ENCODE results near the gene MMP28.
"Not testable (repeated sequence)": the region's sequence is repeated elsewhere in the genome, so short reads cannot be mapped to it uniquely, and the experiment has no call there.

The MMP28 gene

DNA sequence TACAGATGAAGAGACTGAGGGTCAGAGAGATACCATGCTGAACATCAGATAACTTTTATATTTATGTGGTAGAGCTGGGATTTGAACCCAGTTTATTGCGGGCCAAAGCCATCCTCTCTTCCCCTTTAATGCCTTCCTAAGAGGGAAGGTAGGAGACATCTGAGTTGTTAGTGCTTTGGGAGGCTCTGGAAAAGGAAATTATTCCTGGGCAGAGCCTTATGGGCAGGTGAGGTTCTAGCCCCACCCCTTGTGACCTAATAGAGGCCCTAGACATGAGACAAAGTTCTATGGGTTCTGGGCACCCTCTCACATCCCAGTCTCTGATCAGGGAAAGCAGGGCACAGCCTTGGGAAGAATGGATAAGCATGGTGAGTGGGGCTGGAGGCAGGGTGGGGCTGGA lies 34.9 kb downstream of the MMP28 start, which contains the start of gene C17orf50:
Gene C17orf50, plus strand, starts transcription at position 301 of the 400 bp plus-strand sequence. Its CDS starts 55 bp downstream, at position 356.
- DNase-seq, result no peak
- Histone ChIP-seq H3K36me3 (no peaks in the 10 kb centered on the region), H3K27me3 (no peaks in the 10 kb centered on the region), H3K9me3 (no peaks in the 10 kb centered on the region), H3K4me1 (peaks cover 0 to 19% (median 13%) of the 10 kb centered on the region in 4 donors), H3K4me3 (no peak within 1 kb of the TSS), H3K27ac (no peak within 1 kb of the TSS)
- TF ChIP-seq, protein P1, sequence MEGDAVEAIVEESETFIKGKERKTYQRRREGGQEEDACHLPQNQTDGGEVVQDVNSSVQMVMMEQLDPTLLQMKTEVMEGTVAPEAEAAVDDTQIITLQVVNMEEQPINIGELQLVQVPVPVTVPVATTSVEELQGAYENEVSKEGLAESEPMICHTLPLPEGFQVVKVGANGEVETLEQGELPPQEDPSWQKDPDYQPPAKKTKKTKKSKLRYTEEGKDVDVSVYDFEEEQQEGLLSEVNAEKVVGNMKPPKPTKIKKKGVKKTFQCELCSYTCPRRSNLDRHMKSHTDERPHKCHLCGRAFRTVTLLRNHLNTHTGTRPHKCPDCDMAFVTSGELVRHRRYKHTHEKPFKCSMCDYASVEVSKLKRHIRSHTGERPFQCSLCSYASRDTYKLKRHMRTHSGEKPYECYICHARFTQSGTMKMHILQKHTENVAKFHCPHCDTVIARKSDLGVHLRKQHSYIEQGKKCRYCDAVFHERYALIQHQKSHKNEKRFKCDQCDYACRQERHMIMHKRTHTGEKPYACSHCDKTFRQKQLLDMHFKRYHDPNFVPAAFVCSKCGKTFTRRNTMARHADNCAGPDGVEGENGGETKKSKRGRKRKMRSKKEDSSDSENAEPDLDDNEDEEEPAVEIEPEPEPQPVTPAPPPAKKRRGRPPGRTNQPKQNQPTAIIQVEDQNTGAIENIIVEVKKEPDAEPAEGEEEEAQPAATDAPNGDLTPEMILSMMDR (IDR thresholded peaks at IDR 0.05), result no peak
- intact Hi-C loops (cut with DNase I; ENCODE audit: low total_unique reads), result no loop called here

DNA sequence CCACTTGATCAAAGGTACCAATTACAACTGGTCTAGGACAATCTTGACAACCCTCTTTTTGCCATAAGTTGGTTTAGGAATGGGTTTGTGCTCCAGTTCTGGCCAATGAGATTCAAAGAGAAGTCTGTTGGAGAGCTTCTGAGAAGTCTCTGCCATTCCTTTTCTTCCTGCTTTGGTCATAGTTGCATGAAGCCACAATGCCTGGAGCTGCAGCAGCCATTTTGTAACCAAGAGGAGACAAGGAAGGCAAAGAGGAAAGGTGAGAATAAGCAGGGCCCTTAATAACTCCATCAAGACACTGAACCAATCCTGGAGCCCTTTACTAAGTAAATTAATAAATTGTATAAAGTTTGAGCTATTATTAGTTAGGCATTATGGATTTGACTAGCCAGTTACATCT lies 38.2 kb downstream of the MMP28 start:
- peaks cover 0 to 4% (median 2%) of the 10 kb centered on the region in 4 donors for H3K4me1 ChIP-seq
- peaks cover 0 to 21% of the 10 kb centered on the region in 2 donors for H3K27me3 ChIP-seq
- no peak overlapping the region for H3K4me3 ChIP-seq
- DNase-seq, result no peak
- H3K27ac ChIP-seq, result no peak overlapping the region
- TF ChIP-seq, protein P1 (IDR thresholded peaks at IDR 0.05), result no peak
- intact Hi-C loops (cut with DNase I; ENCODE audit: low total_unique reads), result no loop called here
- no peaks in the 10 kb centered on the region for H3K9me3 ChIP-seq
- no peaks in the 10 kb centered on the region for H3K36me3 ChIP-seq

DNA sequence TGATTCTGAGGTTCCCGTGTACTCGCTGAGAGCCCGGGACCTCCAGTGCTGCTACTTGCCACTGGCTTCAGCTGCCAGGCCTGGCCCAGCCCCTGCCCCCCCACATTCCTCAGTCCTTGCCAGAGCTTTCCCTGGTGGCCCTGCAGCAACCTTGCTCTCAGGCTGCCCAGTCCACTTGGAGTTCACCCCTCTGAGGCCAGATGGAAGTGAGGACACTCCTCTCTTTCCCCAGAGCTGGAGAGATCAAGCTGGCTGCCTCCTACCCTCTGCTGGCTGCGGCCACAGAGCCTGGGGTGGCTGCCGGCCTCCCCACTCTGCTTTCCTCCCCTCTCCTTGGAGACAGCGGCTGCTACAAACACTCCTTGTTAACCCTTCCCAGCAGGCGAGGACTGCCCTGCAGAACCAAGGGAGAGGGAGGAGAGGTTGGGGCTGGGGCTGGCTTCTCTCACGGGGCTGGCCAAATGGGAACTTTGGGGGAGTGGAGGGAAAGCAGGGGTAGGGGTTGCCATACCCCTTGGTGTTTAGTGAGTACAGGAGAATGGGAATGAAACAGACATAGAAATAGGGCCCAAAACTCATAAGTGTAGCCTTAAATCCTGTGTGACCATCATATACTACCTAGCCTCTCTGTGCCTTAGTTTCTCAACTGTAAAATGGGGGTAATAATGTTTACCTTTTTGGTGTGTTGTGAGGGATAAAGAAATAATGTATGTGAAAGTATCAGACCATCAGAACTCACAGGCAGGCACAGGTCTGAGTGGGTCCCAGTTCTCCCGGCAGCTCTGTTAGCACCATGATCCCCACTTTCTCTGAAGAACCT lies 42.3 kb downstream of the MMP28 start, which contains the start of gene GAS2L2:
Gene GAS2L2, minus strand, starts transcription at position 295 of the 820 bp plus-strand sequence. CDS start 389 bp downstream, outside the sequence.
- TF ChIP-seq, protein P1 (IDR thresholded peaks at IDR 0.05), result no peak
- Histone ChIP-seq H3K9me3 (no peaks in the 10 kb centered on the region), H3K4me1 (peaks cover 0 to 12% (median 11%) of the 10 kb centered on the region in 4 donors), H3K36me3 (no peaks in the 10 kb centered on the region), H3K27me3 (peaks cover 0 to 57% of the 10 kb centered on the region in 2 donors), H3K4me3 (no peak within 1 kb of the TSS), H3K27ac (no peak within 1 kb of the TSS)
- DNase-seq, result no peak
- intact Hi-C loops (cut with DNase I; ENCODE audit: low total_unique reads), result no loop called here

DNA sequence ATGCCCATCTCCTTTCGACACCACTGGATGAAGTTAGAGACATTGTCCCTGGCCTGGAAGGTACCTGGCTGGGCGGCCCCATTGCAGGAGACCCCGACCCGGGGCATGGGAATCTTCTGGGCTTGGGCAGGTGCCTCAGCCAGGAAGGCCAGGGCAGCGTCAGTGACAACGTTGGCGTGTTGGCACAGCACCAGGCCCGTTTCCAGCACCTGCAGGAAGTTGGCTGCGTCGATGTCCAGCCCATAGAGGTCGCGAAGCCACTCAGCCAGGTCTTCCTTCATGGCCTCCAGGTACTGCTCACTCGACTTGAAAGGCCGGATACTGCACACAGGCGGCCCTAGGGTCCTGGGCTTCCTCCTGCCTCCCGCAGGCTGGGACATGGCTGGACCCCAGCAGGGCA lies 43.0 kb downstream of the MMP28 start:
- Histone ChIP-seq H3K4me1 (peaks cover 0 to 14% (median 11%) of the 10 kb centered on the region in 4 donors), H3K27ac (no peak overlapping the region), H3K27me3 (peaks cover 0 to 63% of the 10 kb centered on the region in 2 donors), H3K9me3 (no peaks in the 10 kb centered on the region), H3K4me3 (no peak overlapping the region), H3K36me3 (no peaks in the 10 kb centered on the region)
- DNase-seq, result no peak
- intact Hi-C loops (cut with DNase I; ENCODE audit: low total_unique reads), result no loop called here
- TF ChIP-seq, protein P1 (IDR thresholded peaks at IDR 0.05), result no peak

DNA sequence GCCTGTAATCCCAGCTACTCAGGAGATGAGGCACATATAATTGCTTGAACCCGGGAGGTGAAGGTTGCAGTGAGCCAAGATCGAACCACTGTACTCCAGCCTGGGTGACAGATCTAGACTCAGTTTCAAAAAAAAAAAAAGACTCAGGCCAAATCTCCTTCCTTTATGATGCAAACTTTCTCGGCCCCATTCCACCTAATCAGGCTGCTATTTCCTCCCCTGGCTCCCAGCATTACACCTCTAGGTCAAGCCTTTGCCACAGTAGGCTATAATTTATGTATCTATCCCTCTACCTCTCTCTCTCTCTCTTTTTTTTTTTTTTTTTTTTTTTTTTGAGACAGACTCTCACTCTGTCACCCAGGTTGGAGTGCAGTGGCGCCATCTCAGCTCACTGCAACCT lies 43.9 kb downstream of the MMP28 start:
- Histone ChIP-seq H3K4me1 (peaks cover 0 to 19% (median 11%) of the 10 kb centered on the region in 4 donors), H3K27me3 (peaks cover 0 to 71% of the 10 kb centered on the region in 2 donors)
- H3K9me3 ChIP-seq; H3K36me3 ChIP-seq; H3K4me3 ChIP-seq; H3K27ac ChIP-seq; DNase-seq; intact Hi-C loops (cut with DNase I; ENCODE audit: low total_unique reads): not testable (repeated sequence)

Measured in tibial artery (tissue), 4 donors.